ENCODE measurements around the gene RPS15A.

Gene RPS15A

DNA sequence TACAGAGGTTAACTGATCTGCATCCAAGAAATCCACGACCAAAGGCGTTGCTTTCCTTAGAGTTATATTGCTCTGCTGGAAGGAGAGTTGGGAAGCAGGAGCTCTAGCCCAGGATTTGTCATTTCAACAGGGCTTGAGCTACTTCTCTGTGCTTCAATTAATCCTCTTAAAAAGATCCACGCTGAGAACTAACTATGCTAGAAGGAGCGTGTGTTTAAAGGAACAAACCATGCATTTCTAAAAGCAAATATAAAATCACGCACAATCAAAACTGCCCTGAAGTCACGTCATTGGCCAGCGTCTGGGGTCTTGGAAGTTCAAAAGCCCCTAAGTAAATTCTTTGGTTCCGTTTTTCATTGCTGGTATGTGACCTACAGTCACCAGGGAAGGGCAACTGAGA is 10.2 kb upstream of the RPS15A start:
- no peak for DNase-seq (ENCODE audit: insufficient read length, low spot score)
- TF ChIP-seq SPI1 (IDR thresholded peaks at IDR 0.05; ENCODE audit: low read depth, low read length), result no peak
- TF ChIP-seq POLR2AphosphoS5 (IDR thresholded peaks at IDR 0.05; ENCODE audit: low read depth, low read length), result 0 out of 2 replicates have a peak, but pooled peaks have one; percentile 6
- FAIRE-seq, result no peak

DNA sequence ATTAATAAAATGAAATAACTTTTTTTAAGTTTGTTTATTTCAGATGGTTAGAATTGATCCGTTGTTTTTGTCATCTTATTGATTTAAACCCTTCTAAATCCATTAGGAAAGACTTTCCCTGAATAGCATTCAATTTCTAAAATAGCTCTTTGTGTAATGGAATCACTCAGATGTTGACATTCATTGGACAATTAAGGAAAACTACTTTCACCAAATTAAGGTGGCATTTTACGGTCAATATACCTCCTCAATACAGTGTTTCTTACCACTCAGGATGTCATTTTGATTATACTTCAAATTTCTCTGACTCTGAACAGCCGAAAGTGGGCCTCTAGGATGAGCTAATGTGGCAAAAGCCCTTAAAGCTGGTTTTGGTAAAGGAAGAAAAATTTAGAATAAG is 9.4 kb upstream of the RPS15A start:
- FAIRE-seq (no peak), DNase-seq (ENCODE audit: insufficient read length, low spot score) (no peak)
- TF ChIP-seq POU2F2 (IDR thresholded peaks at IDR 0.05; ENCODE audit: low read depth, low read length) (no peak), POLR2A (IDR thresholded peaks at IDR 0.05; ENCODE audit: low read depth, low read length) (no peak), SPI1 (IDR thresholded peaks at IDR 0.05; ENCODE audit: low read depth, low read length) (no peak), PAX5 (IDR thresholded peaks at IDR 0.05; ENCODE audit: insufficient read depth, low read length, severe bottlenecking) (no peak)

DNA sequence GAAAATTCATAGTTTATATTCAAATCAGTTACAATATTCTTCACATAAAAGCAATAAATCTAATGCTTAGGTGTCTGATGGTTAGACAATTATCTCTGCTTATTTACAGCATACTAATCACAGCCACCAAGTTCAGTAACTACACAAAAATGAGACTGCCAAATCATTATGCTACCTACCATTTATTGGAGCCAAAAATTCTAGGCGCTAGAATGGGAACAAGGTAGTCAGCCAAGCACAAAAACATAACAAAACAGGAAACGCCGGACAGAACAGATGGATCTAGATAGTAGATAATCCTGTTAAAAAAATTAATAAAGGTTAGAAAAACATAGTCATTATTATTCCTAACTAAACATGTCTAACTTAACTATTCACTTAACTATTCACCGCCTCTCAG is 7.6 kb upstream of the RPS15A start:
- no peak for FAIRE-seq
- no peak for TF ChIP-seq POLR2A (IDR thresholded peaks at IDR 0.05; ENCODE audit: low read depth, low read length)
- no peak for TF ChIP-seq POLR2AphosphoS5 (IDR thresholded peaks at IDR 0.05; ENCODE audit: low read depth, low read length)
- TF ChIP-seq TAF1 (IDR thresholded peaks at IDR 0.05; ENCODE audit: low read depth, low read length), result no peak
- no peak for TF ChIP-seq PAX5 (IDR thresholded peaks at IDR 0.05; ENCODE audit: insufficient read depth, low read length, severe bottlenecking)
- TF ChIP-seq POU2F2 (IDR thresholded peaks at IDR 0.05; ENCODE audit: low read depth, low read length), result no peak
- no peak for TF ChIP-seq SPI1 (IDR thresholded peaks at IDR 0.05; ENCODE audit: low read depth, low read length)
- DNase-seq (ENCODE audit: insufficient read length, low spot score), result no peak

DNA sequence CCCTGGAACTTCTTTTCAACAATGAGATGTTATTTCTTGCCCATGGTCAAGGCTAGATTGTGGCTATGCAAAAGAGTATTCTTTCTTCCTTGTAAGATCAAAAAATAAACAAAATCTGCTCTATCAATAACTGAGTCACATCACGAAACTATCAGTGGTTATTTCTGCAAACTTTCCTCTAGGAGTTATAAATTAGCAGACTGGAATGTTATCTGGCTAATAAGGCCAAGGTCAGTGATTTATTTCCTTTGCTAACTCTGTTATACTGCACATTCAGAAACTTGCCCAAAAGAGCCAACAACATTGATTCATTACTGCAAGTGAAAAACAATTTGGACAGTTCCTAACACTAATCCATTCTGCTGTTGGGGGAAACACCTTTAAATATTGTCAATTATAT is 6.2 kb upstream of the RPS15A start:
- no peak for TF ChIP-seq SPI1 (IDR thresholded peaks at IDR 0.05; ENCODE audit: low read depth, low read length)
- FAIRE-seq (no peak), DNase-seq (ENCODE audit: insufficient read length, low spot score) (no peak)

DNA sequence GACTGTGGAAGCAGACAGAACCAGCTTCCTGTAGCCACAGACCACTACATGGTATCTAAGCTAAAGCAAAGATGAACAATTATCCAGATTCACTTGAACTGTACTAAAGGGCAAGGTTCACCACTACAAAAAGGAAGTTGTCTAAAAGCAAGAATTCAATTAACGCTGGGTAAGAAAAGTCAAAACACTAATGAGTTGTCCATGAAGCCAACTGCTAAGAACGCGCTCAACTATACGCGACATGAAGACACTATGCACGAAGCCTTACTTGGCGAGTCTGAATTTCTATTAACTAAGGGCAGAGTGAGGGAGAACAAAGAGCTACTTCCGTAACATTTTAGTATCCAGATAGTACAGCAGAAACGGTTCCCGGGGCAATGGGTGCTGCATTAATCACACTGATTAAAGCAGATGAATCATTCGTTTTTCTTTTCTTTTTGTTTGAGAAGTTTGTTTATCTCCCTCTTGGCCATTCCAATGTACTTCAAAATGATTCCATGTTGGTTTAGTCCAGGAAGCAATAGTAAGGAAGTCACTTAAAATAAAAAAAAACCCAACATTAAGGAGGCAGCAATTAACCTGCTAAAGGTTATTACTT is 2.8 kb upstream of the RPS15A start:
- no peak for FAIRE-seq
- no peak for TF ChIP-seq POLR2AphosphoS5 (IDR thresholded peaks at IDR 0.05; ENCODE audit: low read depth, low read length)
- no peak for TF ChIP-seq SPI1 (IDR thresholded peaks at IDR 0.05; ENCODE audit: low read depth, low read length)
- TF ChIP-seq POU2F2 (IDR thresholded peaks at IDR 0.05; ENCODE audit: low read depth, low read length), result no peak
- no peak for TF ChIP-seq POLR2A (IDR thresholded peaks at IDR 0.05; ENCODE audit: low read depth, low read length)
- TF ChIP-seq TAF1 (IDR thresholded peaks at IDR 0.05; ENCODE audit: low read depth, low read length), result no peak
- TF ChIP-seq PAX5 (IDR thresholded peaks at IDR 0.05; ENCODE audit: insufficient read depth, low read length, severe bottlenecking), result no peak
- DNase-seq (ENCODE audit: insufficient read length, low spot score), result no peak

DNA sequence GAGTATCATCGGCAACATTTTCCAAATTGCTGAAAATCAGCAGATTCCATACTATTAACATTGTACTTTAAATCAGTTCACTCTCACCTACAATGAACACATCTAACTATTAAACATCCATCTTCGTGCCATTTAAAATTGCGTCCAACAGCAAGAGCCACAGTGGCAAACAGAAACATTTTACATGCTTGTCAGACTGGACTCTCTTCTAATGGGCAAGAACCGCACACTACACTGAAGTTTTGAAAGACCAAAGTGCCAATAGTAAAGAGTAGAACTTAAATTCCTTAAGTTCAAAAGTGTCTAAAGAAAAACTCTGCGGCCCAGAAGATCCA is 652 bp downstream of the RPS15A start:
- TF ChIP-seq PAX5 (IDR thresholded peaks at IDR 0.05; ENCODE audit: insufficient read depth, low read length, severe bottlenecking) (no peak), POLR2AphosphoS5 (IDR thresholded peaks at IDR 0.05; ENCODE audit: low read depth, low read length) (no peak), POU2F2 (IDR thresholded peaks at IDR 0.05; ENCODE audit: low read depth, low read length) (no peak), TAF1 (IDR thresholded peaks at IDR 0.05; ENCODE audit: low read depth, low read length) (no peak), SPI1 (IDR thresholded peaks at IDR 0.05; ENCODE audit: low read depth, low read length) (no peak)
- DNase-seq (ENCODE audit: insufficient read length, low spot score) (no peak), FAIRE-seq (peak; percentile 5)

DNA sequence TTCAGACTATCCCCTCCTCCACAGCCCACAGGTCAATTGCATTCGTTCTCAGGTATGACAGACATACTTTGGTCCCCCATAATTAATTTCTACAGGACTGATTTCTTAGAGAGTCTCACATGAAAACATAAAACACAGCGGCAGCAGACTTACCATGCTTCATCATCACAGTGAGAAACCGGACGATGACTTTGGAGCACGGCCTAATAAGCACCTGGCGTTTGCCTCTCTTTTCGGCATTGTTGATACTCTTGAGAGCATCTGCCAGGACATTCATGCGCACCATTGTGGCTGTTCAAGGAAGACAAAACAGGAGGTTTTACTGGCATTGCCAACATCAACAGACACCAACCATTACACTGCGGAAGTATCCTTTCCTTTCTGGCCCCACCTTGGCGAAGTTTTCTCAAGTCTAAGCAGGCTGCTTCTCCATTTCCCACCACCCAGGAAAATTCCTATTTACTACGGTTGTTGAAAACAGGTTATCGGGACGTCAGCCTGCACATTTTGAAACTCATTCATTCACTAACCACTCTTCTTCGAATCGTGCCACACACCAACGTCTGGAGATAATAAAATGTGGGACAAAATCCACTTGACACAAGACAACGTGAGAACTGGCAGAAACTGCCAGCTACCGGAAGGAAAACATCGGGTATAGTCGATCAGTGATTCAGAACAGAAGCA is 1.2 kb downstream of the RPS15A start:
- no peak for TF ChIP-seq SPI1 (IDR thresholded peaks at IDR 0.05; ENCODE audit: low read depth, low read length)
- no peak for TF ChIP-seq POU2F2 (IDR thresholded peaks at IDR 0.05; ENCODE audit: low read depth, low read length)
- TF ChIP-seq POLR2AphosphoS5 (IDR thresholded peaks at IDR 0.05; ENCODE audit: low read depth, low read length), result no peak
- TF ChIP-seq PAX5 (IDR thresholded peaks at IDR 0.05; ENCODE audit: insufficient read depth, low read length, severe bottlenecking), result no peak
- TF ChIP-seq POLR2A (IDR thresholded peaks at IDR 0.05; ENCODE audit: low read depth, low read length), result no peak
- FAIRE-seq, result no peak
- DNase-seq (ENCODE audit: insufficient read length, low spot score), result no peak

DNA sequence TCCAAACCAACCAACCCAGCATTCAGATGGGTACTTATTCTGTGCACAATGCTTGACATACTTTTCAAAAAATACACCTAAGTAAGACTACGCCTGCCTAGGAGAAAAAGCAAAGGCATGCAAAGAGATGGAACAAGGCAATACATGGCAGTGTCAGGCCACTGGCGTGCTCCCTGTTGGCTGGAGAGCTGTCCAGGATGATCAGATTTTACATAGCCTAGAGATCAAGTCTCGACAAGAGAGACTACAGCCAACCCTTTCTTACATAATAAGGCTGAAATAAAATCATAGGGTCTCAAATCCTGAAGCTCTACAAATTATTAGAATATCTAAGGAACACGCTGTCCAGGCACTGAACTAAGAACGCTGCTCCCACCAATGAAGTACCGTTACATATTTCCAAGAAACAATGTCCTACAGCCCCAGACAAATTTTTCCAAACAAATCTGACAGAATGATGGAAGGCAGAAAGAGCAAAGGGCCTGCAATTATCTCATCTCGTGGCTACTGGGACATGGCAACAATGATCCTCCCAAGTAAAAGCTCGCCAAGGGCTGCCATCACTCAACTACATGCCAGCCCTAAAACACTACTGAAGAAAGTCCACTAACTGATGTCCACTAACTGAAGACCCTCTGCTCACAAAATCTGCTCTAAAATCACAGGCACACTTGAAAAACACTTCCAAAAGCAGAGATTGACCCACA is 5.1 kb downstream of the RPS15A start:
- FAIRE-seq, result no peak
- DNase-seq (ENCODE audit: insufficient read length, low spot score), result no peak
- TF ChIP-seq SPI1 (IDR thresholded peaks at IDR 0.05; ENCODE audit: low read depth, low read length), result no peak
- TF ChIP-seq TAF1 (IDR thresholded peaks at IDR 0.05; ENCODE audit: low read depth, low read length), result no peak
- TF ChIP-seq PAX5 (IDR thresholded peaks at IDR 0.05; ENCODE audit: insufficient read depth, low read length, severe bottlenecking), result no peak
- no peak for TF ChIP-seq POLR2A (IDR thresholded peaks at IDR 0.05; ENCODE audit: low read depth, low read length)
- TF ChIP-seq POLR2AphosphoS5 (IDR thresholded peaks at IDR 0.05; ENCODE audit: low read depth, low read length), result no peak
- TF ChIP-seq POU2F2 (IDR thresholded peaks at IDR 0.05; ENCODE audit: low read depth, low read length), result no peak

DNA sequence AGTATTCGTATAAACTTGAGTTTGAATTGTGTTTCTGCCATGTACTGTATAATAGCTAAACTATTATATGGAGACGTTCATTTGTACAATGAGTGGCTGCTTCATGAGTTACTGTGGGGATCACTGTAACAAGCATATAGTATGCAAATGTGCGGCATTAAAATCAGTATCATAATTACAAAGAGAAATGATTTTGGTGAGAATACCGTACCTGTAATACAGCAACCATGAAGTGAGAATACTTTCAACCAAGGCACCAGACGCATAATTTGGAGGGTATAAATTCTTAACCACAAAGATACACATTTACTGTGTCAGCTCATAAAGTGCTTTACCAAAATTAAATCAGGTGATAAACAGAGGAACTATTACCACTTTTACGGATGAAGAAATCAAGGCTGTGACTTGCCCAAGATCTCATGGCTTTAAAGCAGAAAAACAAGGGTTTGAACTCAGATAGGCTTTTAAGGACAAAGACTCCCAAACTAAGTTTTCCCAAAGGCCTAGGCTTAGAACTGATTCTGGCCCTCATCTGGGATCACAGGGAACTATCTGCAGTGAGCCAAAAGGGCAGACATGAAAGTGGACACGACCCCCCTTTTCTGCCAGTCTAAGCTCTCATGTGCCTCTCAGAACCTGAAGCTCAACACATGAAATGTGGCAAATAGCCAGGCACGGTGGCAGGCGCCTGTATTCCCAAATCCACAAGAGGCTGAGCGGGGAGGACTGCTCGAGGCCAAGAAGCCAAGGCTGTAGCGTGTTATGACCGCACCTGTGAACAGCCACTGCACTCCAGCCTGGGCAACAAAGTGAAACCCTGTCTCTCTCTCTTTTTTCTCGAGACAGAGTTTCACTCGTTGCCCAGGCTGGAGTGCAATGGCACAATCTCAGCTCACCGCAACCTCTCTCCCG is 6.4 kb downstream of the RPS15A start:
- no peak for DNase-seq (ENCODE audit: insufficient read length, low spot score)
- no peak for FAIRE-seq
- TF ChIP-seq TAF1 (IDR thresholded peaks at IDR 0.05; ENCODE audit: low read depth, low read length), result no peak
- no peak for TF ChIP-seq PAX5 (IDR thresholded peaks at IDR 0.05; ENCODE audit: insufficient read depth, low read length, severe bottlenecking)
- 0 out of 2 replicates have a peak, but pooled peaks have one; percentile 36 for TF ChIP-seq POLR2A (IDR thresholded peaks at IDR 0.05; ENCODE audit: low read depth, low read length)
- TF ChIP-seq SPI1 (IDR thresholded peaks at IDR 0.05; ENCODE audit: low read depth, low read length), result no peak
- TF ChIP-seq POLR2AphosphoS5 (IDR thresholded peaks at IDR 0.05; ENCODE audit: low read depth, low read length), result no peak
- TF ChIP-seq POU2F2 (IDR thresholded peaks at IDR 0.05; ENCODE audit: low read depth, low read length), result no peak

Measured in GM12891 (cell line).